Bronchial epithelial cell (primary cell): ENCODE results near the gene TMEM225B. TPM values are rescaled to one million over a fixed set of nuclear protein-coding genes. Genes with fewer than 3 reads are reported as not detected.
"Not testable (repeated sequence)": the region's sequence is repeated elsewhere in the genome, so short reads cannot be mapped to it uniquely, and the experiment has no call there.

ENCODE experiments used
- DNase-seq: peaks from one replicate; pipeline ENCODE4 v3.0.0-alpha.2; 2010; ENCODE audit warnings: low read depth
- FAIRE-seq: peaks from 2 replicates; lab custom pipeline; 2011; peaks lifted over from hg19 to GRCh38; lab: Jason Lieb, UNC
- H3K27me3 ChIP-seq: 2 replicates; pipeline ENCODE4 v1.5.1; 2011; ENCODE audit warnings: low read length; ENCODE audit not compliant: control insufficient read depth, insufficient read depth
- H3K36me3 ChIP-seq: 2 replicates; pipeline ENCODE4 v1.5.1; 2011; ENCODE audit warnings: low read length; ENCODE audit not compliant: control insufficient read depth, insufficient read depth
- H3K4me3 ChIP-seq: 2 replicates; pipeline ENCODE4 v1.5.1; 2011; ENCODE audit warnings: mild to moderate bottlenecking, low read depth, low read length, control low read depth
- total RNA-seq: library from RNA; depleted of rRNA; stranded (reverse); fragments of >200 nt; gene quantifications from 2 replicates; pipeline ENCODE4 v1.2.1, GENCODE V29; 2014
- TF ChIP-seq, protein P1 (sequence below): IDR thresholded peaks from 2 replicates; pipeline ENCODE4 v1.5.1; 2011; ENCODE audit warnings: mild to moderate bottlenecking, moderate library complexity, low read length, control low read depth, inconsistent platforms; ENCODE audit not compliant: insufficient read depth, severe bottlenecking

TMEM225B gene
- total RNA-seq, 1 donor from 2014 or later, result 0.53 TPM

DNA sequence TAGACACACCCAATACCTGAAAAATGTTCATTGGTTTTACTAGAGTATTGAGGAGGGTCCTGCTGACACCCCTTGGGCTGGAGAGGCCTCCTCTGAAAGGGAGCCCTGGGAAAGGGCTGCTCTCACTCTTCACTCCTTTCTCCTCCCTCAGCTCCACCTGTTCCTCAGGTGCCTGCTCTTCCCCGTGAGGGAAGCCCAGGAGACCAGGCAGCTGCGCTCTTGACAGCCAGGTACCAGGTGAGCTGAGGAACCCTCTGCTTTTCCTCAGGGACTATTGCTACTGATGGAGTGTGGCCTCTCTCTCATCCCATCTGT is 36.4 kb upstream of the TMEM225B start:
- FAIRE-seq, result no peak
- TF ChIP-seq, protein P1, sequence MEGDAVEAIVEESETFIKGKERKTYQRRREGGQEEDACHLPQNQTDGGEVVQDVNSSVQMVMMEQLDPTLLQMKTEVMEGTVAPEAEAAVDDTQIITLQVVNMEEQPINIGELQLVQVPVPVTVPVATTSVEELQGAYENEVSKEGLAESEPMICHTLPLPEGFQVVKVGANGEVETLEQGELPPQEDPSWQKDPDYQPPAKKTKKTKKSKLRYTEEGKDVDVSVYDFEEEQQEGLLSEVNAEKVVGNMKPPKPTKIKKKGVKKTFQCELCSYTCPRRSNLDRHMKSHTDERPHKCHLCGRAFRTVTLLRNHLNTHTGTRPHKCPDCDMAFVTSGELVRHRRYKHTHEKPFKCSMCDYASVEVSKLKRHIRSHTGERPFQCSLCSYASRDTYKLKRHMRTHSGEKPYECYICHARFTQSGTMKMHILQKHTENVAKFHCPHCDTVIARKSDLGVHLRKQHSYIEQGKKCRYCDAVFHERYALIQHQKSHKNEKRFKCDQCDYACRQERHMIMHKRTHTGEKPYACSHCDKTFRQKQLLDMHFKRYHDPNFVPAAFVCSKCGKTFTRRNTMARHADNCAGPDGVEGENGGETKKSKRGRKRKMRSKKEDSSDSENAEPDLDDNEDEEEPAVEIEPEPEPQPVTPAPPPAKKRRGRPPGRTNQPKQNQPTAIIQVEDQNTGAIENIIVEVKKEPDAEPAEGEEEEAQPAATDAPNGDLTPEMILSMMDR, result no peak

DNA sequence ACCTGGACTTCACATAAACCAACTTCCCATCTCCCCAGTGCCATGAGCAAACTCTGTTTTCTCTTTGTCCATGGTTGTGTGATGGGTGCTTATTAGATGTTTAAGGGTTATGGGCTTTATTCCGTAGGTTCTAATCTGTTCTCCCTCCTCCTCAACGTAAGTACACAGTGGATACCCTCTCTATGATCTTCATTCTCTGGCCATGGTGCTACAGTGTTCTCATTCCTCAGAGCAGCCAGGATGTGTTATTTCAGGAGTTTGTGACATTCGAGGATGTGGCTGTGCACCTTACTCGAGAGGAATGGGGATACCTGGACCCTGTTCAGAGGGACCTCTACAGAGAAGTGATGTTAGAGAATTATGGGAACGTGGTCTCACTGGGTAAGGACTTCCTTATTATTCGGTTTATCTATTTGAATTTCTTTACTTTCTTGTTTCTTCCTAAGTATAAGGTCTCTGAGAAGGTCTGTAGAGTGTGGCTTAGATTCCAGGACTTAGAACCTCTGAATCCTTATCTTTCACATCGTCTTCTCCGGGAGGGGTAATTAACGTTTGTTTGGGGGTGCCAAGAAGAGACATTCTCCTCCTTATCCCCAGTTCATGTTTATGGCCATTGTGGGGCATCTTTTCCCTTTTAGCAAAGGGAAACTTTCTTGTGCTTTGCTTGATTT is 35.8 kb upstream of the TMEM225B start:
- Histone ChIP-seq H3K4me3 (no peak overlapping the region), H3K36me3 (peaks cover 12% of the 10 kb centered on the region), H3K27me3 (no peaks in the 10 kb centered on the region)
- FAIRE-seq (no peak), DNase-seq (no peak)
- TF ChIP-seq, protein P1, result no peak

More for the DNA sequence above, 36.4 kb upstream of the TMEM225B start:
- Histone ChIP-seq H3K36me3 (peaks cover 13% of the 10 kb centered on the region), H3K4me3 (no peak overlapping the region), H3K27me3 (no peaks in the 10 kb centered on the region)
- no peak for DNase-seq

DNA sequence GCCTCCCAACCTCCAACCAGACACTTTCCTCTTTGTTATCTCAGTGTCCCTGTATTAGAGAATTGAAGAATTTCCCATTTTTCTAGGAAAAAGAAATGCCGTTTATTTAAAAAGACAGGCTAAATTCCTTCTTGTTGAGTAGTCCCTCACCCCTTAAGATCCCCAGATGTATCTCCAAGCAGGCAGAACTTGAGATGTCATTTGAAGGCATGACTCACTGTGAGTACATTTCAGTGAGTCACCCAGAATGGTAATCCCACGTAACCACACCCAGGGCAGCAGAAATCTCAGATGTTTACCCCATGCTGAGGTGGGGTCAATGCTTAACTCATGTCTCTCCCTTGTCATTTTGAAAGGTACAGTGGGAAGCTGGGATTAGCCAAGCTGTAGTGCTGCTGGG is 35.2 kb upstream of the TMEM225B start:
- H3K4me3 ChIP-seq, result no peak overlapping the region

DNA sequence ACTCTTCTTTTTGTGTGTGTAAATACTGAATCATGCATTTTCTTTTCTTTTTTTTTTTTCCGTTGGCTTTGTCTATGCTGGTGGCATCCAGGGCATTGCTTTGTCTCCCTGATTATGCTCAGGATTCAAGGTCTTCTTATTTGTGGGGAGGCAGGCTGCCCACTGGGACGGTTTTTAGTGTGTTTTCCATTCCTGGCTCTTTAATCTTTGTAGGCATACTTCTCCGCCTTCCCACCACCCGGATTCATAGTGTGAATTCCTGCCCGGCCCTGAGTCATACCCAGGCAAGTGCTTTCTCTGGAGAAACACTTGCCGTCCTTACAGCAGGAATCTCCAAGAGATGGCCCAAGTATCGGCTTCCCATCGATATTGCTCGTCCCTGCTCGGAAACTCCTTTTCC is 34.4 kb upstream of the TMEM225B start:
- DNase-seq (peak; percentile 54), FAIRE-seq (no peak)

More for the DNA sequence above, 35.2 kb upstream of the TMEM225B start:
- Histone ChIP-seq H3K36me3 (peaks cover 12% of the 10 kb centered on the region), H3K27me3 (no peaks in the 10 kb centered on the region)
- peak; percentile 62 for FAIRE-seq
- TF ChIP-seq, protein P1, result no peak
- peak; percentile 99 for DNase-seq

DNA sequence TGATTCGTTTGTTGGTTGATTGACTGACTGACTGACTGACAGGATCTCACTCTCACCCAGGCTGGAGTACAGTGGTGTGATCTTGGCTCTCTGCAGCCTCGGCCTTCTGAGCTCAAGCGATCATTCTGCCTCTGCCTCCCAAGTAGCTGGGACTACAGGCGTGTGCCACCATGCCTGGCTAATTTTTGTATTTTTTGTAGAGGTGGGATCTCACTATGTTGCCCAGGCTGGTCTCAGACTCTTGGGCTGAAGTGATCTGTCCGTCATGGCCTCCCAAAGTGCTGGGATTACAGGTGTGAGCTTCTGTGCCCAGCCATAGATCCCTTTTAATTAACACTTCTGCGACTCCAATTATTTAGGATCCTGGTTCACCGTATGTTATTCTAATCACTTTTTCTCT is 29.3 kb upstream of the TMEM225B start:
- DNase-seq, H3K4me3 ChIP-seq, FAIRE-seq, H3K36me3 ChIP-seq, H3K27me3 ChIP-seq: not testable (repeated sequence)

More for the DNA sequence above, 34.4 kb upstream of the TMEM225B start:
- TF ChIP-seq, protein P1, result no peak
- H3K4me3 ChIP-seq, result no peak overlapping the region
- H3K27me3 ChIP-seq, result no peaks in the 10 kb centered on the region
- peaks cover 13% of the 10 kb centered on the region for H3K36me3 ChIP-seq

DNA sequence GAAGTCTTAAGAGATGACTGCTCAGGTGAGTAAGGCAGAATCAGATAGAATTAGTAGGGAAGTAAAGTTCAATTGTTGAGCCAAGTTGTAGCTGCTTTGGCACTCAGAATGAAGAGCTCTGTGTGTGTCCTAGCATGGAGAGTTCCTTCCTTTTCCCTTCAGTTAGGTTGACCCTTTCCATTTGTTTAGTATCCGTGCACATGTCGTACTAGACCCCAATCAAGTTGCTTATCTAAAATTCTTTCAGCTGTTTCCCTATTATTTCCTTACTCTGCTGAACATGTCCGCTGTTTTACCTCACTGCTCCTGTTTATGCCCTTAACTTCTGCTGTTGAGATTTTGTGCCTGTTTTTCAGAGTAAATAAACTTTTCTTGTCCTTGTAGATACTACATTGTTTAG is 26.3 kb upstream of the TMEM225B start:
- FAIRE-seq, result no peak
- H3K27me3 ChIP-seq, result no peaks in the 10 kb centered on the region
- TF ChIP-seq, protein P1, result no peak
- peaks cover 5% of the 10 kb centered on the region for H3K36me3 ChIP-seq
- H3K4me3 ChIP-seq, result no peak overlapping the region
- no peak for DNase-seq
